ENCODE data around the gene TNS3. TPM values are rescaled to one million over a fixed set of nuclear protein-coding genes. Genes with fewer than 3 reads are reported as not detected.

The TNS3 gene
- total RNA-seq, 1 donor from 2014 or later: 92.9 TPM

GRCh38 chr7:47225387-47226131 is 356.4 kb downstream of the TNS3 start:
- H3K27ac Mint-ChIP-seq (ENCODE audit: unreplicated experiment): no peak overlapping the region
- TF ChIP-seq EZH2 (IDR thresholded peaks at IDR 0.05; ENCODE audit: insufficient read depth, low read length) (no peak), CTCF (IDR thresholded peaks at IDR 0.05; ENCODE audit: insufficient read depth, low read depth, low read length) (no peak)
- Histone ChIP-seq H3K9ac (ENCODE audit: low read length) (no peak overlapping the region), H3K4me3 (ENCODE audit: insufficient read depth, low read depth, low read length) (no peak overlapping the region), H3K27ac (ENCODE audit: low read depth, low read length) (no peak overlapping the region), H2AFZ (ENCODE audit: low read depth, low read length) (no peak overlapping the region), H3K9me3 (ENCODE audit: insufficient read depth, low read depth, low read length) (no peaks in the 10 kb centered on the region), H3K36me3 (ENCODE audit: insufficient read depth, low read length) (no peaks in the 10 kb centered on the region), H3K4me1 (ENCODE audit: insufficient read depth, low read length) (peaks cover 11% of the 10 kb centered on the region), H3K27me3 (ENCODE audit: insufficient read depth, low read length) (no peaks in the 10 kb centered on the region), H3K79me2 (ENCODE audit: insufficient read depth, low read length) (no peaks in the 10 kb centered on the region), H3K4me2 (ENCODE audit: low read length) (no peak overlapping the region), H4K20me1 (ENCODE audit: insufficient read depth, low read length) (no peaks in the 10 kb centered on the region)
- no peaks in the 10 kb centered on the region for H3K27me3 Mint-ChIP-seq (ENCODE audit: low read depth, unreplicated experiment)
- peaks cover 3% of the 10 kb centered on the region for H3K9me3 Mint-ChIP-seq (ENCODE audit: unreplicated experiment)
- no peaks in the 10 kb centered on the region for H3K36me3 Mint-ChIP-seq (ENCODE audit: low read depth, unreplicated experiment)
- no peak for DNase-seq (ENCODE audit: low read depth)
- FAIRE-seq: no peak
- no peak overlapping the region for H3K4me3 Mint-ChIP-seq (ENCODE audit: unreplicated experiment)
- H3K4me1 Mint-ChIP-seq (ENCODE audit: low read depth, unreplicated experiment): peaks cover 20% of the 10 kb centered on the region
